HepG2 (cell line): Measurements from ENCODE around the gene AHCYL2.

Experiments
- CTCF ChIP-seq: sonication (generic); formaldehyde crosslinking; IDR thresholded peaks from 2 replicates; pipeline ENCODE4 v1.5.0; 2020; ENCODE audit warnings: mild to moderate bottlenecking, missing genetic modification reagents, moderate library complexity
- HDAC2 ChIP-seq: sonication (generic); formaldehyde crosslinking; IDR thresholded peaks from 2 replicates; pipeline ENCODE4 v1.4.0; 2020; ENCODE audit warnings: missing genetic modification reagents
- HIVEP1 ChIP-seq: sonication (generic); formaldehyde crosslinking; IDR thresholded peaks from 2 replicates; pipeline ENCODE4 v1.4.0; 2020; ENCODE audit warnings: mild to moderate bottlenecking, missing genetic modification reagents

- TF ChIP-seq HIVEP1 (no peak), CTCF (CRISPR knock-in tag) (no peak), HDAC2 (CRISPR knock-in tag) (no peak)
Measured at GRCh38 chr7:129205987-129206785, 18.6 kb upstream of the AHCYL2 start.
